ENCODE results near the gene LRRIQ3. TPM values are rescaled to one million over a fixed set of nuclear protein-coding genes. Genes with fewer than 3 reads are reported as not detected.
"Not testable (repeated sequence)": the region's sequence is repeated elsewhere in the genome, so short reads cannot be mapped to it uniquely, and the experiment has no call there.

Gene LRRIQ3
- total RNA-seq, 5 donors from 2014 or later (not counting 1 experiment from before 2014, with no cell fraction given) = 0.77 to 3.4 (median 1.3) TPM

- Mint-ChIP-seq H3K9me3 (no peaks in the 10 kb centered on the region), H3K4me1 (no peaks in the 10 kb centered on the region), H3K27me3 (no peaks in the 10 kb centered on the region), H3K27ac (no peak overlapping the region), H3K36me3 (no peaks in the 10 kb centered on the region), H3K4me3 (no peak overlapping the region)
- POLR2A ChIA-PET = no interaction called here
- Histone ChIP-seq H3K9me3 (no peaks in the 10 kb centered on the region), H3K27me3 (replicated peaks in 1 of 2; ENCODE audit: control insufficient read depth in 2 of 2, extremely low read depth in 1 of 2, insufficient read depth in 2 of 2, low read length in 1 of 2) (no peaks in the 10 kb centered on the region), H3K4me1 (ENCODE audit: control insufficient read depth in 1 of 2, extremely low read depth in 1 of 2, insufficient read depth in 2 of 2, low read length in 2 of 2) (no peaks in the 10 kb centered on the region), H3K4me3 (ENCODE audit: control insufficient read depth in 1 of 2, extremely low read depth in 1 of 2, low read length in 1 of 2) (no peak overlapping the region), H3K27ac (ENCODE audit: low read length) (no peak overlapping the region), H3K36me3 (ENCODE audit: control insufficient read depth in 2 of 2, extremely low read depth in 1 of 2, insufficient read depth in 1 of 2, low read length in 1 of 2) (no peaks in the 10 kb centered on the region)
- DNase-seq (no peak), ATAC-seq (replicated peaks in 1 of 4) (no peak)
- 50% methylated on average over 2 of the region's 2 CpGs for WGBS (ENCODE audit: insufficient coverage)
- CTCF ChIA-PET = no interaction called here
These were observed 37.9 kb downstream of the LRRIQ3 start for GRCh38 chr1:74160046-74160445.

- DNase-seq (no peak), ATAC-seq (replicated peaks in 1 of 4) (no peak)
- no peak overlapping the region for H3K27ac Mint-ChIP-seq
- Histone ChIP-seq H3K4me1 (ENCODE audit: control insufficient read depth in 1 of 2, extremely low read depth in 1 of 2, insufficient read depth in 2 of 2, low read length in 2 of 2) (no peaks in the 10 kb centered on the region), H3K27me3 (replicated peaks in 1 of 2; ENCODE audit: control insufficient read depth in 2 of 2, extremely low read depth in 1 of 2, insufficient read depth in 2 of 2, low read length in 1 of 2) (no peaks in the 10 kb centered on the region), H3K9me3 (no peaks in the 10 kb centered on the region), H3K27ac (ENCODE audit: low read length) (no peak overlapping the region), H3K4me3 (ENCODE audit: control insufficient read depth in 1 of 2, extremely low read depth in 1 of 2, low read length in 1 of 2) (no peak overlapping the region), H3K36me3 (ENCODE audit: control insufficient read depth in 2 of 2, extremely low read depth in 1 of 2, insufficient read depth in 1 of 2, low read length in 1 of 2) (no peaks in the 10 kb centered on the region)
- no peaks in the 10 kb centered on the region for H3K36me3 Mint-ChIP-seq
- WGBS (ENCODE audit: insufficient coverage) = 86% methylated on average over 2 of the region's 4 CpGs
- CTCF ChIA-PET = interaction anchor here in 1 of 2 donors (0.6 kb wide), 1 partner anchor 180 kb away, joined by 7 read pairs; no protein-coding TSS in a partner anchor
- POLR2A ChIA-PET = interaction anchor here in 1 of 2 donors (0.6 kb wide), 1 partner anchor 566 kb away, joined by 5 read pairs; no protein-coding TSS in a partner anchor
- no peaks in the 10 kb centered on the region for H3K4me1 Mint-ChIP-seq
- H3K9me3 Mint-ChIP-seq = peaks cover 2 to 14% (median 6%) of the 10 kb centered on the region in 3 donors
- no peaks in the 10 kb centered on the region for H3K27me3 Mint-ChIP-seq
- H3K4me3 Mint-ChIP-seq = no peak overlapping the region
These were observed 52.9 kb downstream of the LRRIQ3 start for GRCh38 chr1:74145086-74145485.

GRCh38 chr1:74117370-74117769 lies 80.6 kb downstream of the LRRIQ3 start:
- CTCF ChIA-PET; H3K27me3 ChIP-seq (replicated peaks in 1 of 2; ENCODE audit: control insufficient read depth in 2 of 2, extremely low read depth in 1 of 2, insufficient read depth in 2 of 2, low read length in 1 of 2); H3K27ac ChIP-seq (ENCODE audit: low read length); H3K9me3 ChIP-seq; H3K4me3 ChIP-seq (ENCODE audit: control insufficient read depth in 1 of 2, extremely low read depth in 1 of 2, low read length in 1 of 2); H3K36me3 ChIP-seq (ENCODE audit: control insufficient read depth in 2 of 2, extremely low read depth in 1 of 2, insufficient read depth in 1 of 2, low read length in 1 of 2); H3K36me3 Mint-ChIP-seq; POLR2A ChIA-PET; H3K9me3 Mint-ChIP-seq; H3K4me1 ChIP-seq (ENCODE audit: control insufficient read depth in 1 of 2, extremely low read depth in 1 of 2, insufficient read depth in 2 of 2, low read length in 2 of 2); H3K4me3 Mint-ChIP-seq; H3K4me1 Mint-ChIP-seq; DNase-seq; ATAC-seq (replicated peaks in 1 of 4); H3K27me3 Mint-ChIP-seq; H3K27ac Mint-ChIP-seq: not testable (repeated sequence)
- 100% methylated on average over 2 of the region's 4 CpGs for WGBS (ENCODE audit: insufficient coverage)

GRCh38 chr1:74113333-74113732 lies 84.6 kb downstream of the LRRIQ3 start:
- Mint-ChIP-seq H3K27me3 (no peaks in the 10 kb centered on the region), H3K9me3 (no peaks in the 10 kb centered on the region), H3K27ac (no peak overlapping the region), H3K4me3 (no peak overlapping the region), H3K36me3 (no peaks in the 10 kb centered on the region), H3K4me1 (no peaks in the 10 kb centered on the region)
- H3K4me1 ChIP-seq (ENCODE audit: control insufficient read depth in 1 of 2, extremely low read depth in 1 of 2, insufficient read depth in 2 of 2, low read length in 2 of 2) = no peaks in the 10 kb centered on the region
- no peak for DNase-seq
- H3K4me3 ChIP-seq (ENCODE audit: control insufficient read depth in 1 of 2, extremely low read depth in 1 of 2, low read length in 1 of 2) = no peak overlapping the region
- WGBS (ENCODE audit: insufficient coverage) = no CpG with 5 or more reads among the region's 3 CpGs
- ATAC-seq (replicated peaks in 1 of 4) = no peak
- no peaks in the 10 kb centered on the region for H3K9me3 ChIP-seq
- no peaks in the 10 kb centered on the region for H3K27me3 ChIP-seq (replicated peaks in 1 of 2; ENCODE audit: control insufficient read depth in 2 of 2, extremely low read depth in 1 of 2, insufficient read depth in 2 of 2, low read length in 1 of 2)
- H3K36me3 ChIP-seq (ENCODE audit: control insufficient read depth in 2 of 2, extremely low read depth in 1 of 2, insufficient read depth in 1 of 2, low read length in 1 of 2) = no peaks in the 10 kb centered on the region
- H3K27ac ChIP-seq (ENCODE audit: low read length) = no peak overlapping the region
- POLR2A ChIA-PET = interaction anchor here in 1 of 2 donors (0.6 kb wide), 1 partner anchor 273 kb away, joined by 3 read pairs; no protein-coding TSS in a partner anchor
- CTCF ChIA-PET = interaction anchor here in 1 of 2 donors (0.6 kb wide), 1 partner anchor 169 kb away, joined by 3 read pairs; no protein-coding TSS in a partner anchor

GRCh38 chr1:74107394-74107793 lies 90.6 kb downstream of the LRRIQ3 start:
- Mint-ChIP-seq H3K36me3 (no peaks in the 10 kb centered on the region), H3K27me3 (no peaks in the 10 kb centered on the region), H3K27ac (no peak overlapping the region), H3K4me1 (no peaks in the 10 kb centered on the region), H3K4me3 (no peak overlapping the region), H3K9me3 (peaks cover 0 to 9% (median 0%) of the 10 kb centered on the region in 3 donors)
- no peak for ATAC-seq (replicated peaks in 1 of 4)
- H3K4me3 ChIP-seq (ENCODE audit: control insufficient read depth in 1 of 2, extremely low read depth in 1 of 2, low read length in 1 of 2) = no peak overlapping the region
- CTCF ChIA-PET = no interaction called here
- no peaks in the 10 kb centered on the region for H3K4me1 ChIP-seq (ENCODE audit: control insufficient read depth in 1 of 2, extremely low read depth in 1 of 2, insufficient read depth in 2 of 2, low read length in 2 of 2)
- H3K27me3 ChIP-seq (replicated peaks in 1 of 2; ENCODE audit: control insufficient read depth in 2 of 2, extremely low read depth in 1 of 2, insufficient read depth in 2 of 2, low read length in 1 of 2) = no peaks in the 10 kb centered on the region
- H3K9me3 ChIP-seq = no peaks in the 10 kb centered on the region
- no peak overlapping the region for H3K27ac ChIP-seq (ENCODE audit: low read length)
- no peak for DNase-seq
- no peaks in the 10 kb centered on the region for H3K36me3 ChIP-seq (ENCODE audit: control insufficient read depth in 2 of 2, extremely low read depth in 1 of 2, insufficient read depth in 1 of 2, low read length in 1 of 2)
- POLR2A ChIA-PET = interaction anchor here in 1 of 2 donors (0.6 kb wide), 1 partner anchor 10 kb away, joined by 4 read pairs; no protein-coding TSS in a partner anchor

GRCh38 chr1:74091371-74091770 lies 106.6 kb downstream of the LRRIQ3 start:
- H3K27me3 Mint-ChIP-seq = no peaks in the 10 kb centered on the region

GRCh38 chr1:74083128-74083527 lies 114.8 kb downstream of the LRRIQ3 start:
- H3K4me3 ChIP-seq (ENCODE audit: control insufficient read depth in 1 of 2, extremely low read depth in 1 of 2, low read length in 1 of 2) = no peak overlapping the region
- H3K4me1 ChIP-seq (ENCODE audit: control insufficient read depth in 1 of 2, extremely low read depth in 1 of 2, insufficient read depth in 2 of 2, low read length in 2 of 2) = no peaks in the 10 kb centered on the region
- H3K27me3 ChIP-seq (replicated peaks in 1 of 2; ENCODE audit: control insufficient read depth in 2 of 2, extremely low read depth in 1 of 2, insufficient read depth in 2 of 2, low read length in 1 of 2) = no peaks in the 10 kb centered on the region
- H3K9me3 ChIP-seq = no peaks in the 10 kb centered on the region
- H3K4me3 Mint-ChIP-seq = no peak overlapping the region
- H3K27ac ChIP-seq (ENCODE audit: low read length) = no peak overlapping the region
- H3K27ac Mint-ChIP-seq = no peak overlapping the region
- DNase-seq (no peak), ATAC-seq (replicated peaks in 1 of 4) (no peak)
- H3K36me3 Mint-ChIP-seq = no peaks in the 10 kb centered on the region
- POLR2A ChIA-PET = no interaction called here
- H3K27me3 Mint-ChIP-seq = no peaks in the 10 kb centered on the region
- H3K4me1 Mint-ChIP-seq = no peaks in the 10 kb centered on the region
- H3K36me3 ChIP-seq (ENCODE audit: control insufficient read depth in 2 of 2, extremely low read depth in 1 of 2, insufficient read depth in 1 of 2, low read length in 1 of 2) = no peaks in the 10 kb centered on the region
- no peaks in the 10 kb centered on the region for H3K9me3 Mint-ChIP-seq
- WGBS (ENCODE audit: insufficient coverage) = no CpG with 5 or more reads among the region's 1 CpG
- CTCF ChIA-PET = no interaction called here

More at GRCh38 chr1:74091371-74091770, 106.6 kb downstream of the LRRIQ3 start:
- no peak overlapping the region for H3K27ac Mint-ChIP-seq
- CTCF ChIA-PET = no interaction called here
- H3K4me3 Mint-ChIP-seq = no peak overlapping the region
- no peak for ATAC-seq (replicated peaks in 1 of 4)
- peaks cover 5 to 21% (median 8%) of the 10 kb centered on the region in 3 donors for H3K9me3 Mint-ChIP-seq
- Histone ChIP-seq H3K9me3 (no peaks in the 10 kb centered on the region), H3K4me3 (ENCODE audit: control insufficient read depth in 1 of 2, extremely low read depth in 1 of 2, low read length in 1 of 2) (no peak overlapping the region), H3K27ac (ENCODE audit: low read length) (no peak overlapping the region), H3K36me3 (ENCODE audit: control insufficient read depth in 2 of 2, extremely low read depth in 1 of 2, insufficient read depth in 1 of 2, low read length in 1 of 2) (no peaks in the 10 kb centered on the region), H3K27me3 (replicated peaks in 1 of 2; ENCODE audit: control insufficient read depth in 2 of 2, extremely low read depth in 1 of 2, insufficient read depth in 2 of 2, low read length in 1 of 2) (no peaks in the 10 kb centered on the region), H3K4me1 (ENCODE audit: control insufficient read depth in 1 of 2, extremely low read depth in 1 of 2, insufficient read depth in 2 of 2, low read length in 2 of 2) (no peaks in the 10 kb centered on the region)
- H3K36me3 Mint-ChIP-seq = no peaks in the 10 kb centered on the region
- DNase-seq = no peak
- H3K4me1 Mint-ChIP-seq = no peaks in the 10 kb centered on the region
- WGBS (ENCODE audit: insufficient coverage) = no CpG with 5 or more reads among the region's 1 CpG
- POLR2A ChIA-PET = no interaction called here

Measured in T-cell (primary cell).